ENCODE data around the gene KCNN3.

DNA sequence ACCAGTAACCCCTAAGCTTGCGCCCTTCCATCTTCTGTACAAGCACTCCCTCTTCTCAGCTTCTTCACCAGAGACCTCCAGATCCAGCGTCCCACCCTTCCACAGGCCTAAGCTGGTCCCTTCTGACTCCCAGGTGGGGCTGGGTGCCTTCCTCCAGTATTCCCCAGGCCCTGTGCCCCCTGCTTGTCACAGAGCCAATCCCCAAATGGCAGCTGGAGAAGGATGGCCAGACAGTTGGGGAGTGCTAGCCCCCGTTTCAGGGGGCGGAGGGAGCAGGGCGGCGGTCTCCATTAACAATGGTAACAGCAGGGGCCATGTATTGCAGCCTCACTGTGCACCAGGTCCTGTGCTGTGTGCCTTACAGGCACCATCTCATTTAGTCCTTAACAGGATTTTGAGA lies 85.7 kb downstream of the KCNN3 start:
- TF ChIP-seq POLR2A (IDR thresholded peaks at IDR 0.05; ENCODE audit: low read depth, low read length): no peak
- no peak for TF ChIP-seq SPI1 (IDR thresholded peaks at IDR 0.05; ENCODE audit: low read depth, low read length)

Data from GM12891 (cell line).